Epithelial cell of prostate (primary cell): ENCODE data around the gene COL4A1.
"Not testable (repeated sequence)": the region's sequence is repeated elsewhere in the genome, so short reads cannot be mapped to it uniquely, and the experiment has no call there.

Source experiments
- DNase-seq: peaks from one replicate; pipeline ENCODE4 v3.0.0-alpha.2; 2011; ENCODE audit warnings: low read depth, low spot score
- H3K27ac ChIP-seq: fragments of 450-650 bp; 2 replicates; pipeline ENCODE4 v1.5.1; 2017; ENCODE audit warnings: mild to moderate bottlenecking

The COL4A1 gene

DNA sequence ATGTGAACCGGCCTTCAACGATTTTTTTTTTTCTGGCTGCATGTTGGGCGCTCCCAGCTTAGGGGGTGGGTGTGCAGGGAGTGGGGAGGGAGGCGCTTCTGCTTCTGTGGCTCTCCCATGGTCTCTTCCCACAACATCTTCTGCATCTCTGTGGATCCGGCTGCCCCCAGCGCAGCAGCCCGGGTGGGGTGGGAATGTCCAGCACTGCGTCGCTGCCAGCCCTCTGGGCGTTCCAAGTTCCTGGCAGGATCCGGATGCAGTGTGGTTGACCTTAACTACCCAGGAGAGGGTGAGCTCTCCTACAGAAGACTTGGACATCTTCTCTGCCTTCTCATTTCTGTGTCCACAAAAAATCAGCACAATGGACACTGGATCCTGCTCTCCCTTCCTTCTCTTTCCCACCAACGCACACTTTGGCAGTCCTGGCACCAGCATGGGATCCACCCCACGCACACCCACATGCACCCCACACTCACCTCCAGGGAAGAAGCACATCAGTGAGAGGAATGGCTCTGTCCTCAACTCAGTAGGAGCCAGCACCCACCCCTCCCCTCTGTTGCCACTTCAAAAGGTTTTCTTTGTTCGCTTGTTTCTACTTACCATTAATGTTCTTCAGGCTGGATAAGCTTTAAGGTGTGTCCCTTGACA, 177.3 kb downstream of the COL4A1 start:
- H3K27ac ChIP-seq = no peak overlapping the region
- no peak for DNase-seq

DNA sequence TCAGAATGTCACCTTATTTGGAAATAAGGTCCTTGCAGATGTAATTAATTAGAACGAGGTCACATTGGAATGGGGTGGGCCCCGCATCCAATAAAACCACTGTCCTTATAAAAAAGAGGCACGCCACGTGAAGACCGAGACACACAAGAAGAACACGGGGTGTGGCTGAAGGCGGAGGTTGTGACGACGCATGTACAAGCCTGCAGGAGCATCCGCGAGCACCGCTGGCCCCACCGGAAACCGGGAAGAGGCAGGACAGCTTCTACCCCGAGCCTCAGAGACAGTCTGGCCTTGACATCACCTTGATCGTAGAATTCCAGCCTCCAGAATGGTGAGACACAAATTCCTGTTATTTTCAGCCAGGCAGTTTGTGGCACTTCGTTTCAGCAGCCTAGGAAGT, 177.9 kb downstream of the COL4A1 start:
- DNase-seq = no peak
- H3K27ac ChIP-seq = no peak overlapping the region

DNA sequence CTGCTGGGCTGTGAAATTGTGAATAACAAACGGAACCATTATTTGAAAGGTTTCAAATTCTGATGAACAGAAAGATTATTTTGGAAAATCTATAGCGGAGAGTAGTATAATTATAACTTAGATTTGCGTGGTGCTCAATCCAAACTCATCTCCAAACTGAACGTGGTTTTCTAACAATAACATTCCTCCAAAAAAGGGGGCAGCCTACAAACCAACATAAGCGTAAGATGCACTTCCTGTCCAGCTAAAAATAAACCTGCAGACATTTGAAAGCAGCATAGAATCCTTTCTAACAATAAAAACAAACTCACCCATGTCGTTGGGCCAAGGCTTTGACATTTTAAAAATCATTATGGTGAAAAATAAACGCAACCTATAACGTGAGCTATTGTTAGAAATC, 178.4 kb downstream of the COL4A1 start:
- no peak for DNase-seq
- H3K27ac ChIP-seq = no peak overlapping the region

DNA sequence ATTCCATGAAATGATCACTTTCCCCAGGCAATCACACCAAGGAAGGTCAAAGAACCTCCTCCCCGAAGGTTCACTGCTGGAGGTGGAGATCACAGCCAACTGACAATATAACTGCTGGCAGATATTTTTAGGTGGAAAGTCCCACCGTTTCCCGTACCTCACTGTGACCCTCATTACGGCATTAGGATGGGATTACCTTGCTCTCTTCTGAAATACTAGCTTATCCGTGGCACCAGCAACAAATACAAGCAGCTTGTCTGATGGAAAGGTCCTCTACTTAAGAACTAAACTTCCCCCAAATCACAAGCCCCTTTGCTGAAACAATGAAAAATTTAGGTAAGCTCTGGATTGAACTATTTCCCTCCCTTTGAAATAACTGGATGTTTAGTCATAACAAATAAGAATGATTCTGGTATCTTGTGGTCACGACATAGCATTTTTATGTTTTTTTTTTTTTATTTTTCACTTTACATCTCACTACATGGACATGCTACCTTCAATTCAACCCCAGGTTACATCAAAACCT, 178.9 kb downstream of the COL4A1 start:
- no peak overlapping the region for H3K27ac ChIP-seq

DNA sequence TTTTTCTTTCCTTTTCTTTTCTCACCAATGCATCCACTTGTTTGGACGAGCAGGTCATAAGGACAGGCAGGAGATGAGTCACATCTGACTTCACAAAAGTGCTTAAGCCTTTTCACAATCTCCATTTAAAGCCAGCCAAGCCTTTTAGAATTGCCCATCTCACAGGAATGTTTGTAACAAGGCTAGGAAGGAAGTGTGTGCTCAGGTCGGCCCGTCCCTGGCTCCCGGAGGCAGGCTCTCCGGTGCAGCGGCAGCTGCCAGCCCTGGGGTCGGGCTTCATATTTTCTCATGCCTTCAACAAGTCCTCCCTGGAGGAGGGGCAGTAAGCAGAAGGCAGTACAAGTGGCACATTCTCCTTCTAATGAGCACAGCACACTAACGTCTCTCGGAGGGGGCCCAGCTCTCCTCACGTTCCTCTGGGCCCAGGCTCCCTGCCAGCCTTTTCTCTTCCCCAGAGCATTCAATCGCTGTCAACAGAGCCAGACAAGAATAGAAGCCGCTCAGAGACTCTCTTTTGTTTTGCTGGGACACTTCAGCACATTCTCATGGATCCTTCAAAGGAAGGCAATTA, 180.5 kb downstream of the COL4A1 start:
- peak overlapping the region; percentile 97 for H3K27ac ChIP-seq
- peak; percentile 85 for DNase-seq

More for the DNA sequence above, 178.9 kb downstream of the COL4A1 start:
- DNase-seq = no peak

DNA sequence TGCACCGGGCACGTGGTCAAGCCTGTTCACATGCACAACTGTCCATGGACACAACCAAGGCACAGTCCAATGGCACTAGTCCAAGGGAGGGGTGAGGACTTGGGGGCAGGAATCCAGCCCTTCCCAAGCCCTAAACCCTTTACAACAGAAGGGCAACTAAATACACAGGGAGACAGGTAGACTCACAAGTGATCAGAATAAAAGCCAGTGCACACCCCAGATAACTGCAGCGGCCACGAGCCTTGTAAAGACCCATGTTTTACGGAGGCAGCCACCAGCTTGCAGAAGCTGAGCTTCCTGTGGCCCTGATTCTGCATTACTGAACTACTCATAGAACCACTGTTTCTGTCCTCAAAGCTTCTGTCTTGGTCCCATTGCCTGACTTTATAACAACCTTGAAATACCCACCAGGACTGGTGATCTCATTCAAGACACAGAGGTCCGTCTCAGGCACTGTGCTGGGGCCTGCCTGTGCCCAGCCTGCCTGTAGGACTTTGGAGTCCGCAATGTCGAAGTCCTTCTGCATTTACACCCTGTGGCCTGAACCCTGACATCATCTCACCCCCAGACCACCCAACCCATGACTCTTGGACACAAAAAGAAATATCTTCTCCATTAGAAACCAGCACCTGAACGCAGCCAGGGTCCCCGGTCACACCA, 181.2 kb downstream of the COL4A1 start:
- H3K27ac ChIP-seq = peak overlapping the region; percentile 97

DNA sequence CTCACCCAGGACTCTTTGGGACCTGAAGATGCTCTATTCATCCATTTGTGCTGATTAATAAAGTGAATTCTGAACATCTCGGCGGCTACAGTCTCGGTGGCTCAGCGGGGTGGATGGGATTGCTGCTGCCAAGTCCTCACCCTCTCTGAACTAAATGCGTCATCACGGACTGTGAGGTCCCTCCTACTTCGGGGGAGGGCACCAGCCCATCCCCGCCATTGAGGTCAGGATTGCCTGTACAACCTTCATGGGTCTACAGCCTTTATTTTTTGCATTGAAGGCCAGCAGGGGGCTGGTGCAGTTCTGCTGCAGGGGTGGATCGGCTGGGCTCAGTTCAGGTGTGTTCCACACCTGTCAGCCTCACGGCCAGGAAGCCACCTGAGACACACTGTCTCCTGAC, 181.8 kb downstream of the COL4A1 start:
- DNase-seq = no peak
- H3K27ac ChIP-seq = no peak overlapping the region

More for the DNA sequence above, 181.2 kb downstream of the COL4A1 start:
- no peak for DNase-seq

DNA sequence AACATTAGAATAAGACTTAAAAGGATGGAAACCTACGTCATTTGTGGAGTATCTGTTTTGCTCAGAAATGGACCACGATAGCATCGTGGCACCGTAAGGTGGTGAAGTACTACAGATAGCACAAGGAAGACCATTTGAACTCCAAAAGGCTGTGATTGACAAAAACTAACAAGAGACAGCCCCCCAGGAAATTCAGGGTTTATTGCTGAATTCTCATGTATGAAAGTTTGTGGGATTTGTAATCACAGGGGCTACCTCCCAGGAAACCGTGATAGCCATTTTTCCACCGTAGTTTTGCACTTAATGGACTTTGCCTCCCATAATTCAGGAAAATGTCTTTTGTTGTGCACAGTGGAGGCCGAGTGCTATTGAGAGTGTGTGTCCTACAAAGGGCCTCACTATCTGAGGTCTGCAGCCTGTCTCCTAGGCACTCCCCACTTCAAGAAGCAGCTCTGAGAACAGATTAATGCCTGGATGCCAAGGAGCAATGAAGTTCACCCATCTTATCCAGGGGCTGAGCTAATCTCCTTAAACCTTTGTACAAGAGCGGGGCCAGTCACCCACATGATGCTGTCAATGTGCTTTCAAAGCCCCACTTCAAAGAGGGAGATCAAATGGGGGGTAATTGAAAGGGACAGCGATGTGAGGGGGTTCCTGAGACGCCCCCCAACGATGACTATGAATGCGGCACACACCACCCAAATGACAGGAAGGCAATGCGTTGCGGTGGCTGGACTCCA, 182.6 kb downstream of the COL4A1 start:
- no peak for DNase-seq
- H3K27ac ChIP-seq = no peak overlapping the region

DNA sequence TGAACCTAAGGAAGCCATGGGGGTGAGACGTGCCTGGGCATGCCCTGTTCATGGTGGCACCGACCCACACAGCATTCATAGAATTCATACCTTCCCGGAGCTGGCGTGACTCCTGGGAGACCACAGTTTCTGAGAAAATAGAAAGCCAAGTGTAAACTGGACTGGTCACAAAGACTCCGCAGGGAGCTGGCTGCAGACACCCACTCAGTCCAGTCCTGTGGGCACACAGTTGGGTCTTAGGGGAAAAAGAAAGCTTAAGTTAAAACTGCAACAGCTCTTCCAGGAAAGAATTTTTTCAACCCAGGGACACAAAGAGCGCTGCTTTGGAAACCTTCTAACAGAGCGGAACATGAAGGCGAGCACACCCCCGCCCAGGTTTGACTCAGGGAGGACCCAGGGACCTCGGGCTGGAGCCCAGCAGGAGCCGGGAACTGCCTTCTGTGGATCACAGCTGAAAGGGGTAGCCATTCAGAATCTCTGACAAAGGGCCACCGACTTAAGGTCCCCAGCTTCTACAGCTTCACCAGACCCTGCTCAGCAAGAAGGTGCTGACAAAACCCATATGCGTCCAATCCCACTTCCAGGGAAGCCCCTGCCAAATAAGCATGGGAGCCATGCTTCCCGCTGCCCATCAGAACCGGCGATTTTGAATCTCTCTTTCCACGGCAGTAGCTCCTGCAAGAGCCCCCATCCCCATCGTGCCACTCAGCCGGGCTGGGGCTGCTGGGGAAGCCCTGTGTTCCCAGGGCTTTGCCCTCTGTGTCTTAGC, 183.7 kb downstream of the COL4A1 start:
- DNase-seq = no peak
- H3K27ac ChIP-seq = peak overlapping the region; percentile 53

DNA sequence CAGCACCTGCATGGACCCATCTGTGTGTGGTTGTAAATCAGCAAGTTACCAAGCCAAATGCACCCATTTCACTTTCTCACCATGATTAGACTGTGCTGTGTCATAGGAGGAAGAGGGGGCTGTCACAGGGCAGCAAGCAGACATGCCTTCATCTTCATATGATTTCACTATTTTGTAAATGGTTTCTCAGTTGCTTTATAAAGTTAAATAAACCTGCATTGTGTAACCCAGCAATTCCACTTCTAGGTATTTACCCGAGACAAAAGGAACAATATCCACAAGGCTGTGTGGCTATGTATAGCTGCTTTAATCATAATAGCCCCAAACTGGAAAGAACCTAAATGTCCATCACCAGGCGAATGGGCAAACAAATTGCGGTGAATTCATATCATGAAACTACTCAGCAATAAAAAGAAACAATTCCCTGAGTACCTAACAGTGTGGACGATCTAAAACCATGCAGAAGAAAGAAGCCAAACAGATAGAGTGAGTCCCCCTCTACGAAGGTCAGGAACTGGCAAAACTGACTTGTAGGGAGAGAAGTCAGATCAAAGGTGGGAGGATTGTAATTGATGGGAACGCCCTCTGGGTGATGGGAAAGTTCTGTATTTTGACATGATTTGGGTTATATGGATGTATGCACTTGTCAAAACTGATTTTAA, 185.4 kb downstream of the COL4A1 start:
- DNase-seq = no peak
- H3K27ac ChIP-seq = no peak overlapping the region

DNA sequence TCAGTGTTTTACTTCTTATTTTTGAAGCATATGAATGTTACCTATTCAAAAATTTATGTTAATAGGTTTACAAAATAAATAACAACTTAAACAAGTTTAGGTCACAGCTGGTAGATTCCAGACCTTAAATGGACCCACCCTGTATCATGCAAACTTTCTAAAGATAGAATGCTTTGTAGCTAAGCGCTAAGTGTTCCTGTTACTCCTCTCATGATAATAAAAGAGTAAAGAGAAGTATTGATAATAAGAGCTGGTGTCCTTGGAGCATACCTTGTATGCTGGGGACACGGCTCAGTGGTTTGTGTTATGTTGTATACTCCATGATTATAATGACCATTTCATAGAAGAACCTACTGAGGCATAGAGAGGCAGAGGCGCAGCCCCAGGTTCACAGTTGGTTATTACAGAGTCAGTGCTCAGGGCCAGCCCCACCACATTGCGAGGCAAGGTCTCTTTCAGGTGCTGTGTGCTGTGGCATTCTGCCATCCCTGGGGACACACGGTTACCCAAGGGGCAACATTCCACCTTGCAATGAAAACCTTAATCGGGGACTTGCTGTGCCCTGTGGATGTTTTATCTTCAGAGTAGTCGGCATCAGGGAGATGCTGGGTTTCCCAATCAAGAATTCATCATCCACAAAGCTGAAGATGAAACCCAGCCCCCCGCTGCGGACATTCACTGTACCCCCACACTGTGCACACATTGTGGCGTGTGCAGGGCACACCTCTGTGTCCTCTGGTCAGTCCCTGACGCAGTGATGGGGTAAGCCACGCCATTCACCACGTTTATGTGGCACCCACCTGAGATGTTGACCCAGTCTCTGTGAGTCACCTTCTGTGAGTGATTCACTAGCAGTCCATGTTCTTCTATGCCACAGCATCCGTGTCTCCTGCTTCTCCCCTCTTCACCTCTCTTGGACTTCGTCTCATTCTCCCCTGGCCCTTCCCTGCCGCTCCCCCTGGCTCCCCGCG, 186.7 kb downstream of the COL4A1 start:
- no peak overlapping the region for H3K27ac ChIP-seq
- DNase-seq = no peak

DNA sequence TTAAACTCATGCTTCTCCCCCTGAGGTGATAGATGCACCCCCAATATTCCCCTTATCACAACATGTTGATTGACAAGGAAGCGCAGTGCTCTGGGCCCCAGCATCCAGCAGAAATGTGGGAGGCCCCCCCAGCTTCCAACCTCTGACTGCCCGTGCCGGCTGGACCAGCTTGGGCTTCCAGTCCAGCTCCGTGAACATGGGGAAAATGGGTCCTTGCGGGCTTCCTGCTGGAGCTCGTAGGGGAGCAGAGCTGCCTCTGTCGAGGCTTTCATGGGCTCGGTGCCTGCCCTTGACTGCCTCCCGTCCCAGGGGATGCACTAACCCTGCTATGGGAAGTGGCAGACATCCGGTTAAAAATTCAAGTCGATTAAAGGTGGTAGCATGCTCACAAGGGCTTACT, 188.9 kb downstream of the COL4A1 start:
- DNase-seq = no peak
- no peak overlapping the region for H3K27ac ChIP-seq

DNA sequence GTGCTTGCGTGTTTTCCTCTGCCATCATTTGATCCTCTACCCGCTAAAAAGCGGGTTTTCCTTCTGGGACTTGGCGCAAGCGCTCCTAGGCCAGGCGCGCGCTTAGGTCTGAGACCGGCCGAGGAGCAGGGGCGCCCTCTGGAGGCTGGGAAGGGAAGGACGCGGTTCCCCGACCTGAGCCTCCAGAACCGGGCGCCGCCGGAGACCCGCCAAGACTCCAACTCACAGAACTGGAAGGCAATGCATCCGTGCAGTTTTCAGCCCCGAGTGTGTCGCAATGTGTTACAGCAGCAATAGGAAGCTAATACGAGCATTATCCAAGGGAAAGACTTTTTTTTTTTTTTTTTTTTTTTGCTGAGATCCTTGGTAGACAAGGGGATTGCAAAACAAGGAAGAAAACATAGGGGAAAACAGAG, 190.9 kb downstream of the COL4A1 start:
- DNase-seq = no peak
- H3K27ac ChIP-seq = no peak overlapping the region

DNA sequence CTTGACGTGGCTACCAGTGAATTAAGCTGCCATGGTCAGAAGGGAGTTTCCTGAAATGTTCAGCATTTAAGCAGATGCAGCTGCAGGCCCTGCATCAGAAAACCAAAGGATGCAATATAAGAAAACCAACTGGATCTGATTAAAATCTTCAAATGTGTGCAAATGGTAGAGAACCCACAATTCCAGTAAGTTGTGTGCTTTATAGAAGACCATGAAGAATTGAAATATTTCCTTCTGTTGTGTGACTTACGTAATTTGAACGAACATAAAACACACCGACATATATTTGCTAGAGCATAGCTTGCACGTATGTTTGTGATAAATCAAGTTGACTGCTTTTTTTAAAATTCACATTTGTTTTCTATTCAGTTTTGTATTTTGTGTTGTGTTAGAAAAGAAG, 191.4 kb downstream of the COL4A1 start:
- no peak for DNase-seq
- no peak overlapping the region for H3K27ac ChIP-seq

DNA sequence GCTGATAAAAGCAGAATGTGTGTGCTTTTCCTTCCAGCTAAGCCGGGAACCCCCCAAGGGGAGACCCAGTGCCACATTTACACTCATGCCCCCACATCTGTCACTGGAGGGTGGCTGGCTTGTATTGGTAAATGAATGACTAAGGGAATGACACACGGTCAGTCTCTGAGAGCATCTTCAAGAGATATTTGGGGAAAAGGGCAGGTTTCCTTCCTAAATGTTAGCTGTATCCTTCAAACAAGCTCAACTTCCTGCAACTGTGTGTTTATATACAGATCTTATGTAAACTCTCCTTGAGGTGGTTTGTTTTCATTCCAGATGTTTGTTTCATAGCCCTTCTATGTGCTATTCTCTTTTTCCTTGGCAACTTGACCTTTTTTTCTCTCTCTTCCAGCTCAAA, 192.6 kb downstream of the COL4A1 start:
- H3K27ac ChIP-seq = peak overlapping the region; percentile 53
- DNase-seq = no peak

DNA sequence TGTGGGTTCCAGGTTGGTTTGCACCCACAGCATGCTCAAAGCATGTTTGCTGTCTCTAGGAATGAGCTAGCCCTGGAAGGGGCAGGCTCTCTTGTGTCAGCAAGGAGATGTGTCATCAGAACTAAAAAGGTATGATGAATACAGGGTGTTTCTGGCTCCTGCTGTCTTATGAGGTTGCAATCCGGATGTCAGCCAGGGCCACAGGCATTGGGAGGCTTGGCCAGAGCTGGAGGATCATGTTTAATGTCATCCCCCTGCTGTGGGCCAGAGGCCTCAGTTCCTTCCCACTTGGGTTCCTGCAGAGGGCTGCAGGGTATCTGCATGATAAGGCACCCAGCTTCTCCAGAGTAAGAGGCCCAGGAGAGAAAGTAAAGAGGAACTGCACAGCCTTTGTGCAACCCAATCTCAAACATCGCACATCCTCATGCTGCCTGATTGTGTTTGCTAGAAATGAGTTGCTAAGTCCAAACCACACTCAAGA, 193.6 kb downstream of the COL4A1 start:
- H3K27ac ChIP-seq = peak overlapping the region; percentile 53
- peak; percentile 81 for DNase-seq

DNA sequence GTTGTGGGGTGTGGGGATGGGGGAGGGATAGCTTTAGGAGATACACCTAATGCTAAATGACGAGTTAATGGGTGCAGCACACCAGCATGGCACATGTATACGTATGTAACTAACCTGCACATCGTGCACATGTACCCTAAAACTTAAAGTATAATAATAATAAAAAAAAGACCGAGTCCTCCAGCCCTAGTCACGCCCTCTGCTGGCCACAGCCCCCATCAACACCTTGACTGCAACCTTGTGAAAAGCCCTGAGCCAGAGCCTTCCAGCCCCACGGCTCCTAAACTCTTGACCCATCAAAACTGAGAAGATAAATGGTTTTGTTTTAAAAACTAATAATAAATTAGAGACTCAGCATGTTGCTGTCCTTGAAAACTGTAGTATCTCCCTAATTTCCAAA, 194.6 kb downstream of the COL4A1 start:
- H3K27ac ChIP-seq = peak overlapping the region; percentile 53
- DNase-seq = not testable (repeated sequence)

DNA sequence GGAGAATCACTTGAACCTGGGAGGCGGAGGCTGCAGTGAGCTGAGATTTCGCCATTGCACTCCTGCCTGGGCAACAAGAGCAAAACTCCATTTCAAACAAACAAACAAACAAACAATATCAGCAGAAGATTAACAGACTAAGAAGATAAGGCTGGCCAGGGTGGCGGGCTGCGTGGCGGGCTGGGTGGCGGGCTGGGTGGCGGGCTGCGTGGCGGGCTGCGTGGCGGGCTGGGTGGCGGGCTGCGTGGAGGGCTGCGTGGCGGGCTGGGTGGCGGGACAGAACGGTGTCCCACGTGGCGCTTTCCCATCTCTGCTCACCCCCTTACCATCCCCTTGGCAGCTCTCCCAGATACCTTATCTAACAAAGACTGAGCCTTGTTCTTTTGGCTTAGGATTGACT, 196.2 kb downstream of the COL4A1 start:
- no peak overlapping the region for H3K27ac ChIP-seq

More for the DNA sequence above, 196.2 kb downstream of the COL4A1 start:
- no peak for DNase-seq
